GM12864 (cell line): Measurements from ENCODE around the gene ARVCF.

Experiments
- DNase-seq: peaks from one replicate; pipeline ENCODE4 v3.0.0-alpha.2; 2011; ENCODE audit warnings: low read depth
- H3K4me3 ChIP-seq: 2 replicates; pipeline ENCODE4 v1.5.1; 2011; ENCODE audit warnings: mild to moderate bottlenecking, low read depth, low read length, control low read depth
- TF ChIP-seq, protein P1 (sequence below): IDR thresholded peaks from 2 replicates; pipeline ENCODE4 v1.5.1; 2011; ENCODE audit warnings: low read depth, mild to moderate bottlenecking, moderate library complexity, low read length, control low read depth, inconsistent platforms; ENCODE audit errors: missing control alignments

Gene ARVCF

DNA sequence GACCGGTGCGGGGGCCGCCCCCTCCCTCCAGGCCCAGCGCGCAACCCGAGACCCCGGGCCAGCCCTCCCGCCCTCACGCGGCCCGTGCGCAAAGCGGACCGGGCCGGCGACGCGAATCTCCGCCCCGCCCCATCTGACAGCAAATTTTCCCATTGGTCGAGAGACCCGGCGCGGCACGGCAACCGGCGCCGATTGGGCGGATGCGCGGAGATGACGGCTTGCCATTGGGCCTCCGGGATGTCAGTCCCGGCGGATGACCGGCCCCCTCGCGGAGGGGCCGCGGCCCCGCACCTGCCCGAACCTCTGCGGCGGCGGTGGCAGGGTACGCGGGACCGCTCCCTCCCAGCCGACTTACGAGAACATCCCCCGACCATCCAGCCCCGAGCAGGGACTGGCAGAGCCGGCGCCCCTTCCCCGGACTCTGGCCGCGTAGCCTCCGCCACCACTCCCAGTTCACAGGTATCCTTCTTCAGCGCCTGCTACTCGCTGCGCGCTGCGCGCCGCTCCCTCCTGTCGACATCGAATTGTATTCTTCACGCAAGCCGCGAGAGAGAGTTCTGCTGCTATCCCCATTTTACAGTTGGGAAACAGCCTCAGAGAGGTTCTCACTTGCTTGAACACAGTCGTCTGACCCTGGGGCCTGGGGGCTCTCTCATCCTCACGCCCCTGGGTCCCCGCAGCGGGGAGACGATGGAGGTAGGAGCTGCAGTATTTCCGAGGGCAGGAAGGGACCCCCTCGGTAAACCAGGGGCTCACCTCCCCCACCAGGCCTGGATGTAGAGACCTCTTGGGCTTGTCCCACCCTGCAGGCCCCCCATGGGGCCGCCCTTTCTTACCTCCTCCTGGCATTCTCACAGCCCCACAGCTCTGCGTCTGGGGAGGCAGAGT is at the start of gene ARVCF:
ARVCF (minus strand) TSS at position 90 of the 888 bp plus-strand sequence. CDS start 26,029 bp downstream, outside the sequence.
- peak within 1 kb of the TSS; percentile 64 for H3K4me3 ChIP-seq
- peak; percentile 60 for DNase-seq
- TF ChIP-seq, protein P1, sequence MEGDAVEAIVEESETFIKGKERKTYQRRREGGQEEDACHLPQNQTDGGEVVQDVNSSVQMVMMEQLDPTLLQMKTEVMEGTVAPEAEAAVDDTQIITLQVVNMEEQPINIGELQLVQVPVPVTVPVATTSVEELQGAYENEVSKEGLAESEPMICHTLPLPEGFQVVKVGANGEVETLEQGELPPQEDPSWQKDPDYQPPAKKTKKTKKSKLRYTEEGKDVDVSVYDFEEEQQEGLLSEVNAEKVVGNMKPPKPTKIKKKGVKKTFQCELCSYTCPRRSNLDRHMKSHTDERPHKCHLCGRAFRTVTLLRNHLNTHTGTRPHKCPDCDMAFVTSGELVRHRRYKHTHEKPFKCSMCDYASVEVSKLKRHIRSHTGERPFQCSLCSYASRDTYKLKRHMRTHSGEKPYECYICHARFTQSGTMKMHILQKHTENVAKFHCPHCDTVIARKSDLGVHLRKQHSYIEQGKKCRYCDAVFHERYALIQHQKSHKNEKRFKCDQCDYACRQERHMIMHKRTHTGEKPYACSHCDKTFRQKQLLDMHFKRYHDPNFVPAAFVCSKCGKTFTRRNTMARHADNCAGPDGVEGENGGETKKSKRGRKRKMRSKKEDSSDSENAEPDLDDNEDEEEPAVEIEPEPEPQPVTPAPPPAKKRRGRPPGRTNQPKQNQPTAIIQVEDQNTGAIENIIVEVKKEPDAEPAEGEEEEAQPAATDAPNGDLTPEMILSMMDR, result peak; percentile 5

DNA sequence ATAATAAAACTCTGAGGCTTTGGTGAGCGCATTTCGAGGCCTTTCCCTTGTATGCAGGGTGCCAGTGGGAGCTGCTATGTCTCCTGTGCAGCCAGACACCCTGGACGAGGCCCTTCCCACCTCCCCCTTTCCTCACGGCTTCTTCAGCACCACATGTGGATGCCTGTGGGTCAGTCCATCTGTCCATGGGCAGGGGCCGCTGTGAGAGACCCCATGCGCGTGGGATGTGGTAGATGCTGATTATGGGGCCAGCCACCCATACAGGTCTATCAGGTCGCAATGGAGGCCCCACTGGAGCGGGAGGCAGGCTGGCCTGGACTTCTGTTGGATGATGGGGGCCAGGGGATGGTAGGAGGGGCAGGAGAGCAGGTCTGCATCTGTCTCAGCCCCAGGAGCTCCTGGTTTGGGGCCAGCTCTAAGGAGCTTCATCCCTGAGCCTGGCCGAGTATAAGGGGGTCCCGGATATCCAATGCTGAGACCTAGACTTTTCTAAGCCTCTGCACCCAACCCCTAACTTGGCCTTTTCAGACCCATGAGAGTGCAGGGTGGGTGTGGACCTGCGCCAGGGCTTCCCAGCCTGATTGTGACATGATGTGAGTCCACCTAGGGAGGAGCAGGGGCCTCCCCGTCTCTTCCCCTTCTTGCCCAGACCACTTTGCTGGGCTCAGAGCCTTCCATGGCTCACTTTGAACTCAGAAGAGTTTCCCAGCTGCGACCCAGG is 49.4 kb upstream of the ARVCF start:
- TF ChIP-seq, protein P1, result no peak
- DNase-seq, result no peak
- no peak overlapping the region for H3K4me3 ChIP-seq

DNA sequence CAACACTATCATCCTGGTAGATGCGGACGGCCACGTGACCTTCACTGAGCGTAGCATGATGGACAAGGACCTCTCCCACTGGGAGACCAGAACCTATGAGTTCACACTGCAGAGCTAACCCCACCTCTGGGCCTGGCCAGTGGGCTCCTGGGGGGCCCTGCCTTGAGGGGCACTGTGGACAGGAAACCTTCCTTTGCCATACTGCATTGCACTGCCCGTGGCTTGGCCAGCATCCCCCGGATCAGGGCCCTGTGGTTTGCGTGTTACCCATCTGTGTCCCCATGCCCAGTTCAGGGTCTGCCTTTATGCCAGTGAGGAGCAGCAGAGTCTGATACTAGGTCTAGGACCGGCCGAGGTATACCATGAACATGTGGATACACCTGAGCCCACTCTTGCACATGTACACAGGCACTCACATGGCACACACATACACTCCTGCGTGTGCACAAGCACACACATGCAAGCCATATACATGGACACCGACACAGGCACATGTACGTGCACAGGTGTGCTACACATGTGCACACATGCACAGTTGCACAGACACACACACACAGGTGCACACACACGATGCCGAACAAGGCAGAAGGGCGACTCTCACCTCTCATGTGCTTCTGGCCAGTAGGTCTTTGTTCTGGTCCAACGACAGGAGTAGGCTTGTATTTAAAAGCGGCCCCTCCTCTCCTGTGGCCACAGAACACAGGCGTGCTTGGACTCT is 48.1 kb upstream of the ARVCF start:
- no peak overlapping the region for H3K4me3 ChIP-seq
- TF ChIP-seq, protein P1, result no peak
- DNase-seq, result no peak

- TF ChIP-seq, protein P1, result no peak
- no peak for DNase-seq
These were observed 47.5 kb upstream of the ARVCF start for GRCh38 chr22:20064140-20064480.

GRCh38 chr22:20063271-20064139 is 46.9 kb upstream of the ARVCF start:
- TF ChIP-seq, protein P1, result no peak
- no peak for DNase-seq

More at GRCh38 chr22:20064140-20064480, 47.5 kb upstream of the ARVCF start:
- no peak overlapping the region for H3K4me3 ChIP-seq

GRCh38 chr22:20062766-20063083 is 46.1 kb upstream of the ARVCF start:
- no peak overlapping the region for H3K4me3 ChIP-seq
- DNase-seq, result no peak
- TF ChIP-seq, protein P1, result no peak

More at GRCh38 chr22:20063271-20064139, 46.9 kb upstream of the ARVCF start:
- H3K4me3 ChIP-seq, result no peak overlapping the region
